MM.1S (cell line): ENCODE measurements around the gene FAM184A.

Experiments used
- DNase-seq: peaks from one replicate; pipeline ENCODE4 v3.0.0-alpha.2; 2015
- H2AFZ ChIP-seq: fragments of 300-600 bp; sonication (generic); 2 replicates; pipeline ENCODE4 v1.6.0; 2016; ENCODE audit warnings: antibody characterized with exemption, low read length
- H3F3A ChIP-seq: fragments of 300-600 bp; sonication (generic); 2 replicates; pipeline ENCODE4 v1.6.1; 2016; ENCODE audit warnings: mild to moderate bottlenecking, antibody characterized with exemption, low read length, moderate library complexity, mixed read lengths; ENCODE audit not compliant: insufficient read depth
- H3K27ac ChIP-seq: fragments of 300-600 bp; sonication (generic); 2 replicates; pipeline ENCODE4 v1.5.1; 2016; ENCODE audit warnings: mild to moderate bottlenecking, low read length
- H3K27me3 ChIP-seq: fragments of 300-600 bp; sonication (generic); replicated peaks from 2 replicates; pipeline ENCODE4 v1.6.0; 2016; ENCODE audit warnings: low read length; ENCODE audit not compliant: insufficient read depth
- H3K36me3 ChIP-seq: fragments of 300-600 bp; sonication (generic); replicated peaks from 2 replicates; pipeline ENCODE4 v1.6.1; 2016; ENCODE audit warnings: mild to moderate bottlenecking, low read length, mixed read lengths; ENCODE audit not compliant: insufficient read depth
- H3K4me1 ChIP-seq: fragments of 300-600 bp; sonication (generic); 2 replicates; pipeline ENCODE4 v1.6.1; 2016; ENCODE audit warnings: low read length, mixed read lengths
- H3K4me2 ChIP-seq: fragments of 300-600 bp; sonication (generic); 2 replicates; pipeline ENCODE4 v1.6.0; 2016; ENCODE audit warnings: low read depth, low read length
- H3K4me3 ChIP-seq: fragments of 300-600 bp; sonication (generic); 2 replicates; pipeline ENCODE4 v1.5.1; 2016; ENCODE audit warnings: low read length, mixed read lengths
- H3K79me2 ChIP-seq: fragments of 300-600 bp; sonication (generic); 2 replicates; pipeline ENCODE4 v1.6.1; 2016; ENCODE audit warnings: mixed run types, low read length, mixed read lengths
- H3K9ac ChIP-seq: fragments of 300-600 bp; sonication (generic); 2 replicates; pipeline ENCODE4 v1.6.1; 2016; ENCODE audit warnings: low read length, mixed read lengths
- H3K9me2 ChIP-seq: fragments of 300-600 bp; sonication (generic); replicated peaks from 2 replicates; pipeline ENCODE4 v1.6.1; 2016; ENCODE audit warnings: mild to moderate bottlenecking, low read length, mixed read lengths; ENCODE audit not compliant: insufficient read depth
- H3K9me3 ChIP-seq: fragments of 300-600 bp; sonication (generic); replicated peaks from 2 replicates; pipeline ENCODE4 v1.6.1; 2016; ENCODE audit warnings: mild to moderate bottlenecking, low read length, mixed read lengths; ENCODE audit not compliant: insufficient read depth
- H4K20me1 ChIP-seq: fragments of 300-600 bp; sonication (generic); 2 replicates; pipeline ENCODE4 v1.6.1; 2016; ENCODE audit warnings: mild to moderate bottlenecking, low read length, moderate library complexity, mixed read lengths; ENCODE audit not compliant: insufficient read depth
- EZH2 ChIP-seq: fragments of 300-600 bp; sonication (generic); optimal IDR thresholded peaks from 2 replicates; pipeline ENCODE3; 2017; ENCODE audit warnings: low read depth, mild to moderate bottlenecking, antibody characterized with exemption, low read length, mixed read lengths
- EZH2phosphoT487 ChIP-seq: fragments of 300-600 bp; sonication (generic); IDR thresholded peaks from 2 replicates; pipeline ENCODE4 v1.6.1; 2018; ENCODE audit warnings: antibody characterized with exemption, low read length
- TF ChIP-seq, protein P1 (sequence below): fragments of 300-600 bp; sonication (generic); IDR thresholded peaks from 2 replicates; pipeline ENCODE4 v1.5.1; 2016; ENCODE audit warnings: antibody characterized with exemption, low read length, mixed read lengths

FAM184A gene

DNA sequence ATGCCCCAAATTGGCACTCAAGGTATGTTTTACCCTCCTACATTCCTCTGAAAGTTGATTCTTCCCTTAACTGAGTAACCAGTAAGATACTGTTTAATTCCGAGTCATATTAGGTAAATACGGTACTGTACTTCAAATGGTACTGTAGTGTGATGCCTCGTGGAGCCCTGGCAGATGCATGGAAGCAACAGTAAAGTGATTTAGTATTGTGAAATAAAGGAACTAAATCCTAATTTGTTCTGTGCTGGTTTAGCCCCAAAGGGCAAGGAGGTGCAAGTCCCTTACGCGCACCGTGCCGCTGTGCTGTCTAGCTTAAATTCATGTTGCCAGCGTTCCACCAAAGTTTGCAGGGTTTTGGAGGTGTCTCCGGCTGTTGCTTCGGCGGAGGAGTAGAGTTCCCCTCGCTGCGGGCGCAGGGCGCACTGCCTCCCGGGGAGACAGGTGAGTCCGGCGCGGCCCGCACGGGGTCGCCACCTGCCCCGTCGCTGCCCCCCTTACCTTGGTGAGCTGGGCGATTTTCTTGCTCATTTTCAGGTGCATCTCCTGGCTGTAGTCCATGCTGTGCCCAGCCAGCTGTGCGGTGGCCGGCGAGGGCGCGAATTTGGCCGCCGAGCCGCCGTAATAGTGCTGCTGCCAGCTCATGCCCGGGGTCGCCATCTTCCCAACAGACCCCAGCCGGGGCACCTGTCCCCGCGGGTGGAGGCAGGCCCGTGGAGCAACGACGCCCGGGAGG lies 655 bp downstream of the FAM184A start:
- H3K4me2 ChIP-seq = peak overlapping the region; percentile 84
- H3K27me3 ChIP-seq = peaks cover 10% of the 10 kb centered on the region; the same call in 1 of the 2 replicates
- no peaks in the 10 kb centered on the region for H3K36me3 ChIP-seq
- H3K9me2 ChIP-seq = no peaks in the 10 kb centered on the region
- no peaks in the 10 kb centered on the region for H3K9me3 ChIP-seq
- TF ChIP-seq, protein P1, sequence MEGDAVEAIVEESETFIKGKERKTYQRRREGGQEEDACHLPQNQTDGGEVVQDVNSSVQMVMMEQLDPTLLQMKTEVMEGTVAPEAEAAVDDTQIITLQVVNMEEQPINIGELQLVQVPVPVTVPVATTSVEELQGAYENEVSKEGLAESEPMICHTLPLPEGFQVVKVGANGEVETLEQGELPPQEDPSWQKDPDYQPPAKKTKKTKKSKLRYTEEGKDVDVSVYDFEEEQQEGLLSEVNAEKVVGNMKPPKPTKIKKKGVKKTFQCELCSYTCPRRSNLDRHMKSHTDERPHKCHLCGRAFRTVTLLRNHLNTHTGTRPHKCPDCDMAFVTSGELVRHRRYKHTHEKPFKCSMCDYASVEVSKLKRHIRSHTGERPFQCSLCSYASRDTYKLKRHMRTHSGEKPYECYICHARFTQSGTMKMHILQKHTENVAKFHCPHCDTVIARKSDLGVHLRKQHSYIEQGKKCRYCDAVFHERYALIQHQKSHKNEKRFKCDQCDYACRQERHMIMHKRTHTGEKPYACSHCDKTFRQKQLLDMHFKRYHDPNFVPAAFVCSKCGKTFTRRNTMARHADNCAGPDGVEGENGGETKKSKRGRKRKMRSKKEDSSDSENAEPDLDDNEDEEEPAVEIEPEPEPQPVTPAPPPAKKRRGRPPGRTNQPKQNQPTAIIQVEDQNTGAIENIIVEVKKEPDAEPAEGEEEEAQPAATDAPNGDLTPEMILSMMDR = peak; percentile 46
- TF ChIP-seq EZH2 = no peak
- peak overlapping the region; percentile 41; the same call in 1 of the 2 replicates for H3K9ac ChIP-seq
- no peak overlapping the region for H3K27ac ChIP-seq
- H4K20me1 ChIP-seq = no peaks in the 10 kb centered on the region
- DNase-seq = peak; percentile 61
- H3K4me3 ChIP-seq = peak overlapping the region; percentile 70
- peak overlapping the region; percentile 66 for H2AFZ ChIP-seq
- H3K79me2 ChIP-seq = no peaks in the 10 kb centered on the region
- no peaks in the 10 kb centered on the region for H3K4me1 ChIP-seq
- peaks cover 10% of the 10 kb centered on the region for H3F3A ChIP-seq

DNA sequence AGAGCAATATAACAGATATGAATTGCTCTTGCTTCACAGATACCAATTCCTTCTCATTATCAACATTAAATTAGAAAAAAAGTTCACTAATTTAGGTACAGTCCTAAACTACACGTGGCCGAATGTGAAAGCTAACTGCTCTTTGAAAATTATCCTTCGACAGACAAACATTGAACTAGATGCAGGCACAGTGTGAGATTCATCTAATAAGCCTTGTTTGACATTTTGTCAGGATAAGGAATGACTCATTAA lies 1.1 kb downstream of the FAM184A start:
- Histone ChIP-seq H3F3A (peaks cover 10% of the 10 kb centered on the region), H2AFZ (0 out of 2 replicates have a peak overlapping the region, but pooled peaks have one; percentile 66), H3K4me1 (no peaks in the 10 kb centered on the region), H3K9me3 (no peaks in the 10 kb centered on the region), H3K9ac (no peak overlapping the region), H3K4me3 (peak overlapping the region; percentile 70; the same call in 1 of the 2 replicates), H3K27me3 (peaks cover 10% of the 10 kb centered on the region; the same call in 1 of the 2 replicates), H3K27ac (no peak overlapping the region), H3K4me2 (peak overlapping the region; percentile 84), H3K36me3 (no peaks in the 10 kb centered on the region), H3K9me2 (no peaks in the 10 kb centered on the region), H4K20me1 (no peaks in the 10 kb centered on the region), H3K79me2 (no peaks in the 10 kb centered on the region)
- no peak for DNase-seq
- TF ChIP-seq EZH2 (no peak), EZH2phosphoT487 (no peak)
- TF ChIP-seq, protein P1 = no peak

DNA sequence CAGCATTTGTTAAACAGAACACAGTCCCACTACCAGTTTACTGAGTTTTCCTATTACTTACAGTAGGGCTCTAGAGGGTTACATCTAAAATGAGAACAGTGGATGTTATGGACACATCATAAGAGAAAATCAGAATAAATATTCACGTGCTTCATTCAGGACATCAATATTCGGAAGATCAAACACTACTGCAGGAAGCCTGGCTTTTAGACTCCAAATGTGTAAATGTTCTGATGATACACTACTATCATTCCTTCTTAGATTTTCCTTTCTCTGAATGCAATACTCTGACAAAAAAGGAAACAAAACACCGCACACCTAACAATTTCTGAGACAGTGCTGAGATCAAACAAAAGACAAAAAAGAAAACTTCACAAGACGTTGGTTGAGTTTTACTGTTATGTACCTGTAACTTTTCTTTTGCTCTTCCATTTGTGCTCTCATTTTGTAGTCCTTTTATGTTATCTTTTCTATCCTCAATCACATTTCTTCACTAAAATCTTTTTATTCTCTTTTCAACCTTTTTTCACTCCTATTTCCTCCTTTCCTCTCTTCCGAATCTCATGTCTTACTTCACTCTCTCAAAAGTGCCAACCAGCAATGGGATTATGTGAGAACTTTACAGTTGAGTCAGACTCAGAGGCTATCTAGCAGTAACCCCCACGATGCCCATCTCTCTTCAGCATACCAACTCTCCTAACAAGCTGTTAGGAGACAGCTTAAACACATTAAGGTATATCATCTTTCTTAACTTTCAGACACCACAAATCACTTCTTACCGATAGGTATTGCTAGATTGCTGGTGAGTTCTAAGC lies 1.7 kb downstream of the FAM184A start:
- Histone ChIP-seq H3K4me1 (no peaks in the 10 kb centered on the region), H3K4me2 (peak overlapping the region; percentile 84; the same call in 1 of the 2 replicates), H4K20me1 (no peaks in the 10 kb centered on the region), H3K27me3 (peaks cover 10% of the 10 kb centered on the region; the same call in 1 of the 2 replicates), H3K36me3 (no peaks in the 10 kb centered on the region), H3F3A (peaks cover 10% of the 10 kb centered on the region), H2AFZ (no peak overlapping the region), H3K9me3 (no peaks in the 10 kb centered on the region), H3K9ac (no peak overlapping the region), H3K79me2 (no peaks in the 10 kb centered on the region), H3K9me2 (no peaks in the 10 kb centered on the region), H3K4me3 (no peak overlapping the region), H3K27ac (no peak overlapping the region)
- no peak for DNase-seq
- no peak for TF ChIP-seq EZH2
- TF ChIP-seq, protein P1 = no peak
- no peak for TF ChIP-seq EZH2phosphoT487
